ENCODE data around the gene ABHD17A. TPM values are rescaled to one million over a fixed set of nuclear protein-coding genes. Genes with fewer than 3 reads are reported as not detected.

The ABHD17A gene
- total and polyA plus RNA-seq, 9 of the 15 experiments (the other 6 are each of a cell fraction or from before 2014, with no cell fraction given), result 0.04 to 135 (median 21.8) TPM; not detected in 1

DNA sequence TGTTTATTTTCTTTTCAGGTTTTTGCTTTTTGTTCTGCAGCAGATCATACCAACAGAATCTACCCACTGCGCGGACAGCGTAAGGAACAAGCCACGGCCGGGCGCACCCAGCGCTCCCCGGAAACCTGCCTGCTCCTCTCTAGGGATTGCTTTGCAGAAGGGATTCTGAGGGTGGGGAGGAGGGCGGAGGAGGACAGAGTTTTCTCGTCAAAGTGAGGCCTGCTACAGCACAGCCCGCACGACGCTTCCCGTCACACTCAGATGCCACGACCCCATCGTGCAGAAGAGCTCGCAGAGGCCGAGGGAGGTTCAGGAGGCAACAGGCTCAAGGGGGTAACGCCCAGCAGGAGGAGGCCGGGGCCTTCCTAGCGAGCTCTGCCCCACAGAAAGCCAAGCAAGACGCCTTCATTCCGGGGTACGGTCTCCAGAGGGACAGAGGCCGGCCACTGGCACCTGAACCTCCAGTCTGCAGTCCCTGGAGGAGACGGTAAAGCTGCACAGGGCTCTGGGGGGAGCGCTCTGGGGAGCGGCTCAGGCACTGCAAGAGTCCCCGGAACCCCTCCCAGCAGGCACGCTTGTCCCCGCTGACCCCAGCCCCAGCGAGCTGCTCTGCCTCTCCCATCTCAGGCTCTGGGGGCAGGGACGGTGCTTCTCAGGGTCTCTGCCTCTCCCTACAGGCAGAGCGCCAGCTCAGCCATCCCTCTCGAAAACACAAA is 43.9 kb downstream of the ABHD17A start:
- Histone ChIP-seq H3K4me2 (ENCODE audit: insufficient read depth, low read length) (peak overlapping the region; percentile 75), H3K79me2 (ENCODE audit: control insufficient read depth, insufficient read depth, low read length) (peaks cover 100% of the 10 kb centered on the region), H2AFZ (ENCODE audit: low read depth, low read length) (no peak overlapping the region), H3K4me1 (replicated peaks in 1 of 2; ENCODE audit: control insufficient read depth in 2 of 2, insufficient read depth in 2 of 2, low read length in 2 of 2) (peaks cover 41 to 99% of the 10 kb centered on the region in 2 experiments), H3K9me3 (replicated peaks; ENCODE audit: control insufficient read depth, insufficient read depth, low read depth, low read length) (no peaks in the 10 kb centered on the region), H3K27ac (ENCODE audit: extremely low read depth, low read depth, low read length) (peak overlapping the region; percentile 62; the same call in 2 of the 3 replicates), H3K9me1 (ENCODE audit: control insufficient read depth, insufficient read depth, low read length) (peaks cover 3% of the 10 kb centered on the region), H3K36me3 (ENCODE audit: control insufficient read depth, insufficient read depth, low read length) (peaks cover 54% of the 10 kb centered on the region), H3K9ac (ENCODE audit: insufficient read depth in 1 of 2, low read depth in 2 of 2, low read length in 2 of 2) (peak overlapping the region; percentile 37 to 90; a peak in 3 of 4 replicates), H3K4me3 (peak overlapping the region; percentile 20), H3K27me3 (ENCODE audit: control insufficient read depth in 2 of 2, insufficient read depth in 2 of 2, low read length in 2 of 2) (no peaks in the 10 kb centered on the region), H4K20me1 (replicated peaks; ENCODE audit: control insufficient read depth, insufficient read depth, low read length) (peaks cover 56% of the 10 kb centered on the region)
- WGBS (ENCODE audit: insufficient coverage, low coverage, missing lambda C conversion rate), result 27% methylated on average over 35 of the region's 35 CpGs
- BruUV-seq (replicated peaks), result no TSS peak
- in situ Hi-C loops (cut with MboI) (no loop called here), intact Hi-C loops (cut with micrococcal nuclease) (no loop called here)
- ChIA-PET POLR2A (interaction anchor here (0.5 to 6.6 kb wide), 7 partner anchors 8 to 239 kb away, joined by 3 to 46 read pairs (median 4); no protein-coding TSS in a partner anchor), CTCF (ENCODE audit: low intra/inter-chr PET ratio) (no interaction called here)
- DNase-seq (ENCODE audit: extremely low read depth in 1 of 4, low spot score in 3 of 4) (peak in 1 of 4 experiments; percentile 47), ATAC-seq (peak; percentile 2), FAIRE-seq (peak; percentile 49)
- TF ChIP-seq MBD2 (IDR thresholded peaks at IDR 0.05; ENCODE audit: borderline replicate concordance, low read depth) (no peak), HNRNPLL (IDR thresholded peaks at IDR 0.05; ENCODE audit: low read depth, low read length, poor library complexity, severe bottlenecking) (peak; percentile 96), HDAC3 (IDR thresholded peaks at IDR 0.05; ENCODE audit: borderline replicate concordance, partially characterized antibody) (no peak), ZFX (CRISPR knock-in tag; IDR thresholded peaks at IDR 0.05) (peak; percentile 61), RUNX1 (IDR thresholded peaks at IDR 0.05; ENCODE audit: low read depth) (no peak), ZBTB7A (IDR thresholded peaks at IDR 0.05; ENCODE audit: borderline replicate concordance, control insufficient read depth, low read depth, low read length) (0 out of 2 replicates have a peak, but pooled peaks have one; percentile 6), CREB3L1 (IDR thresholded peaks at IDR 0.05; ENCODE audit: borderline replicate concordance, low read depth) (no peak), SMC3 (conservative IDR thresholded peaks at IDR 0.05; ENCODE audit: insufficient read depth, low read depth, low read length) (no peak), POLR2G (IDR thresholded peaks at IDR 0.05; ENCODE audit: low read depth, low read length) (peak; percentile 33), UBTF (IDR thresholded peaks at IDR 0.05; ENCODE audit: borderline replicate concordance in 1 of 2, low read depth in 2 of 2, low read length in 2 of 2) (0 out of 4 replicates have a peak, but pooled peaks of 1 of the 2 experiments have one; percentile 43), SP1 (CRISPR knock-in tag; IDR thresholded peaks at IDR 0.05) (peak; percentile 58; the same call in 1 of the 2 replicates), ZNF263 (CRISPR knock-in tag; IDR thresholded peaks at IDR 0.05; ENCODE audit: borderline replicate concordance) (peak; percentile 93), WHSC1 (IDR thresholded peaks at IDR 0.05; ENCODE audit: low read length) (no peak), RBBP5 (IDR thresholded peaks at IDR 0.05; ENCODE audit: borderline replicate concordance, insufficient read depth, low read length, poor library complexity, severe bottlenecking) (peak; percentile 57)
- TF ChIP-seq, protein P1, sequence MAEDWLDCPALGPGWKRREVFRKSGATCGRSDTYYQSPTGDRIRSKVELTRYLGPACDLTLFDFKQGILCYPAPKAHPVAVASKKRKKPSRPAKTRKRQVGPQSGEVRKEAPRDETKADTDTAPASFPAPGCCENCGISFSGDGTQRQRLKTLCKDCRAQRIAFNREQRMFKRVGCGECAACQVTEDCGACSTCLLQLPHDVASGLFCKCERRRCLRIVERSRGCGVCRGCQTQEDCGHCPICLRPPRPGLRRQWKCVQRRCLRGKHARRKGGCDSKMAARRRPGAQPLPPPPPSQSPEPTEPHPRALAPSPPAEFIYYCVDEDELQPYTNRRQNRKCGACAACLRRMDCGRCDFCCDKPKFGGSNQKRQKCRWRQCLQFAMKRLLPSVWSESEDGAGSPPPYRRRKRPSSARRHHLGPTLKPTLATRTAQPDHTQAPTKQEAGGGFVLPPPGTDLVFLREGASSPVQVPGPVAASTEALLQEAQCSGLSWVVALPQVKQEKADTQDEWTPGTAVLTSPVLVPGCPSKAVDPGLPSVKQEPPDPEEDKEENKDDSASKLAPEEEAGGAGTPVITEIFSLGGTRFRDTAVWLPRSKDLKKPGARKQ (CRISPR knock-in tag; IDR thresholded peaks at IDR 0.05), result 0 out of 2 replicates have a peak, but pooled peaks have one; percentile 73

Data from K562 (cell line).